ENCODE results near the gene GRK3. TPM values are rescaled to one million over a fixed set of nuclear protein-coding genes. Genes with fewer than 3 reads are reported as not detected.

Gene GRK3
- total RNA-seq, 1 experiment from 2014 or later: 0.37 TPM

- Histone ChIP-seq H3K36me3 (ENCODE audit: low read depth) (no peaks in the 10 kb centered on the region), H3K9me3 (ENCODE audit: insufficient read depth, low read depth) (no peaks in the 10 kb centered on the region), H4K20me1 (ENCODE audit: insufficient read depth) (no peaks in the 10 kb centered on the region), H3K79me2 (ENCODE audit: low read depth) (no peaks in the 10 kb centered on the region), H3K9me2 (ENCODE audit: insufficient read depth) (no peaks in the 10 kb centered on the region), H2AFZ (no peak overlapping the region), H3K4me2 (no peak overlapping the region), H3K4me1 (replicated peaks; ENCODE audit: insufficient read depth) (no peaks in the 10 kb centered on the region), H3K4me3 (no peak overlapping the region), H3K27me3 (ENCODE audit: insufficient read depth, low read depth) (peaks cover 46% of the 10 kb centered on the region), H3K27ac (no peak overlapping the region), H3F3A (ENCODE audit: insufficient read depth, low read depth) (no peaks in the 10 kb centered on the region)
- CTCF ChIA-PET: interaction anchor here (0.6 kb wide), 1 partner anchor 77 kb away, joined by 3 read pairs; no protein-coding TSS in a partner anchor
- intact Hi-C loops (cut with micrococcal nuclease; ENCODE audit: unreplicated experiment): no loop called here
- TF ChIP-seq, protein P1, sequence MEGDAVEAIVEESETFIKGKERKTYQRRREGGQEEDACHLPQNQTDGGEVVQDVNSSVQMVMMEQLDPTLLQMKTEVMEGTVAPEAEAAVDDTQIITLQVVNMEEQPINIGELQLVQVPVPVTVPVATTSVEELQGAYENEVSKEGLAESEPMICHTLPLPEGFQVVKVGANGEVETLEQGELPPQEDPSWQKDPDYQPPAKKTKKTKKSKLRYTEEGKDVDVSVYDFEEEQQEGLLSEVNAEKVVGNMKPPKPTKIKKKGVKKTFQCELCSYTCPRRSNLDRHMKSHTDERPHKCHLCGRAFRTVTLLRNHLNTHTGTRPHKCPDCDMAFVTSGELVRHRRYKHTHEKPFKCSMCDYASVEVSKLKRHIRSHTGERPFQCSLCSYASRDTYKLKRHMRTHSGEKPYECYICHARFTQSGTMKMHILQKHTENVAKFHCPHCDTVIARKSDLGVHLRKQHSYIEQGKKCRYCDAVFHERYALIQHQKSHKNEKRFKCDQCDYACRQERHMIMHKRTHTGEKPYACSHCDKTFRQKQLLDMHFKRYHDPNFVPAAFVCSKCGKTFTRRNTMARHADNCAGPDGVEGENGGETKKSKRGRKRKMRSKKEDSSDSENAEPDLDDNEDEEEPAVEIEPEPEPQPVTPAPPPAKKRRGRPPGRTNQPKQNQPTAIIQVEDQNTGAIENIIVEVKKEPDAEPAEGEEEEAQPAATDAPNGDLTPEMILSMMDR (conservative IDR thresholded peaks at IDR 0.05): no peak
- TF ChIP-seq EZH2 (IDR thresholded peaks at IDR 0.05; ENCODE audit: low read depth): no peak
- DNase-seq: no peak
- BruUV-seq (replicated peaks): no TSS peak
- POLR2A ChIA-PET (ENCODE audit: unreplicated experiment): no interaction called here
These were observed 132.3 kb downstream of the GRK3 start for GRCh38 chr22:25696763-25697162.

DNA sequence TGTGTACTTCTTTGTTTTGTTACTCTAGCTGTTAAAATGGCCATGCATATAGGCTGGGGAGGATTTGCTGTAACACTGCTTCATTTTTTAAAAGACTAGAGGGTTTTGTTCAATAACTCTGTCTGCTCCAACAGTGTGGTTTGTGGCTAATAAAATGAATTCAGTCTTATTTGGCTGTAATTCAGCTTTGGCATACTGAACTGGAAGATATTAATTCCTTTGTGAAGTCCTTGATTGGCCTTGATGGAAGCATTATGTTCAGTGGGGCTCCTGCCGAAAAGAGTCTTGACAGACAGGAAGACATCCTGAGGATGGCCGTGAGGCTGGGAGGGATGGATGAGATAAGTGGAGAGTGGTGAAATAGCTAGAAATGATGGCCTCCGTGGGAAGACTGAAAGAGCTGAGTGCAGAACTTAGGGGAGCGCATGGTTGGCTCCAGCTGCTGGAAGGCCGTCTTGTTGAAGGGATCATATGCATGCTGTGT, 132.7 kb downstream of the GRK3 start:
- intact Hi-C loops (cut with micrococcal nuclease; ENCODE audit: unreplicated experiment): no loop called here
- POLR2A ChIA-PET (ENCODE audit: unreplicated experiment): no interaction called here
- no TSS peak for BruUV-seq (replicated peaks)

DNA sequence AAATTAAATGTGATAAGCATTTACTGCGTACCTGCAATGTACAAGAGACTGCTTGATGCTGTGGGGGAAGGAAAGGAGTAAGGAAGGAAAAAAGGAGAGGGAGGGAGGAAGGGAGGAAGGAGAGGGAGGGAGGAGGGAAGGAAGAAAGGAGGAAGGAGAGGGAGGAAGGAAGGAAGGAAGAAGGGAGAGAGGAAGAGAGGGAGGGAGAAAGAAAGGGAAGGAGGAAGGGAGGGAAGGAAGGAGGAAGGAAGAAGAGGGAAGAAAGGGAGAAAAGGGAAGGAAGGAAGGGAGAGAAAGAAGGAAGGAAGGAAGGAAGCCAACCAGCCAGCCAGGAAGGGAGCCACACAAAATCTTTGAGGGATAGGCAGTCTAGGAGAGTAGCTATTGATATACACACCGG, 133.5 kb downstream of the GRK3 start:
- ChIA-PET POLR2A (ENCODE audit: unreplicated experiment) (no interaction called here), CTCF (no interaction called here)
- H3K79me2 ChIP-seq (ENCODE audit: low read depth): no peaks in the 10 kb centered on the region
- no peak overlapping the region for H3K4me3 ChIP-seq
- no peaks in the 10 kb centered on the region for H4K20me1 ChIP-seq (ENCODE audit: insufficient read depth)
- H3K36me3 ChIP-seq (ENCODE audit: low read depth): no peaks in the 10 kb centered on the region
- DNase-seq: no peak
- no peaks in the 10 kb centered on the region for H3K9me3 ChIP-seq (ENCODE audit: insufficient read depth, low read depth)
- no peak overlapping the region for H3K27ac ChIP-seq
- TF ChIP-seq, protein P1 (conservative IDR thresholded peaks at IDR 0.05): no peak
- TF ChIP-seq EZH2 (IDR thresholded peaks at IDR 0.05; ENCODE audit: low read depth): no peak
- H3F3A ChIP-seq (ENCODE audit: insufficient read depth, low read depth): no peaks in the 10 kb centered on the region
- no peaks in the 10 kb centered on the region for H3K4me1 ChIP-seq (replicated peaks; ENCODE audit: insufficient read depth)
- H3K4me2 ChIP-seq: no peak overlapping the region
- H3K27me3 ChIP-seq (ENCODE audit: insufficient read depth, low read depth): peaks cover 39% of the 10 kb centered on the region
- no TSS peak for BruUV-seq (replicated peaks)
- no peaks in the 10 kb centered on the region for H3K9me2 ChIP-seq (ENCODE audit: insufficient read depth)
- intact Hi-C loops (cut with micrococcal nuclease; ENCODE audit: unreplicated experiment): no loop called here
- no peak overlapping the region for H2AFZ ChIP-seq

More for the DNA sequence above, 132.7 kb downstream of the GRK3 start:
- no peaks in the 10 kb centered on the region for H4K20me1 ChIP-seq (ENCODE audit: insufficient read depth)
- CTCF ChIA-PET: interaction anchor here (0.5 to 0.6 kb wide), 2 partner anchors 10 to 77 kb away, joined by 3 read pairs; no protein-coding TSS in a partner anchor
- H3K4me3 ChIP-seq: no peak overlapping the region
- no peak overlapping the region for H2AFZ ChIP-seq
- H3K36me3 ChIP-seq (ENCODE audit: low read depth): no peaks in the 10 kb centered on the region
- no peaks in the 10 kb centered on the region for H3K79me2 ChIP-seq (ENCODE audit: low read depth)
- no peaks in the 10 kb centered on the region for H3K9me2 ChIP-seq (ENCODE audit: insufficient read depth)
- TF ChIP-seq, protein P1 (conservative IDR thresholded peaks at IDR 0.05): no peak
- no peak for TF ChIP-seq EZH2 (IDR thresholded peaks at IDR 0.05; ENCODE audit: low read depth)
- no peak overlapping the region for H3K27ac ChIP-seq
- DNase-seq: no peak
- no peaks in the 10 kb centered on the region for H3K9me3 ChIP-seq (ENCODE audit: insufficient read depth, low read depth)
- no peaks in the 10 kb centered on the region for H3K4me1 ChIP-seq (replicated peaks; ENCODE audit: insufficient read depth)
- H3K4me2 ChIP-seq: no peak overlapping the region
- peaks cover 42% of the 10 kb centered on the region for H3K27me3 ChIP-seq (ENCODE audit: insufficient read depth, low read depth)
- H3F3A ChIP-seq (ENCODE audit: insufficient read depth, low read depth): no peaks in the 10 kb centered on the region
